Measurements from ENCODE around the gene HS6ST3.

DNA sequence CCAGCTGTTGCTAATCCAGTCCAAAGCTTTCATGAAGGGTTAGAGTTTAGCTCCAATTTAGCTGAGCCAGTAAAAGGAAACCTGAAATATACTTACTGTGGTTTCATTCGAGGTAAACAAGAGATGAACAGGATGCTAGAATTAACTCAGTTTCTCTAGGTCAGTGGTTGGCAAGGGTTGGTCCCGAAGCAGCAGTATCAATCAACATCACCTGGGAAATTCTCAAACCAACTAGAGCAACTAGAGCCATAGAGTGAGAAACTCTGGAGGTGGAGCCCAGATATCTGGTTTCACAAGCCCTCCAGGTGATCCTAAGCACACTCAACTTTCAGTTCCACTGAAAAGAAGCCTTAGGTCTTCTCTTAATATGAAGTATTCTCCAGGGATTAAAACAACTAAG lies 527.6 kb downstream of the HS6ST3 start:
- TF ChIP-seq EZH2 (IDR thresholded peaks at IDR 0.05) (no peak), POLR2AphosphoS5 (IDR thresholded peaks at IDR 0.05; ENCODE audit: borderline replicate concordance, low read depth, low read length) (no peak), FOXP2 (optimal IDR thresholded peaks at IDR 0.05; ENCODE audit: control extremely low read depth, extremely low read length, insufficient read depth) (no peak)
